ENCODE results near the gene EP400.
A peak's percentile ranks its signal among the peaks of the same experiment; 100 is the strongest.
"Not testable (repeated sequence)": the region's sequence is repeated elsewhere in the genome, so short reads cannot be mapped to it uniquely, and the experiment has no call there.

Gene EP400

GRCh38 chr12:132067182-132067581 is 117.4 kb downstream of the EP400 start:
- no peak for DNase-seq (ENCODE audit: low spot score)

DNA sequence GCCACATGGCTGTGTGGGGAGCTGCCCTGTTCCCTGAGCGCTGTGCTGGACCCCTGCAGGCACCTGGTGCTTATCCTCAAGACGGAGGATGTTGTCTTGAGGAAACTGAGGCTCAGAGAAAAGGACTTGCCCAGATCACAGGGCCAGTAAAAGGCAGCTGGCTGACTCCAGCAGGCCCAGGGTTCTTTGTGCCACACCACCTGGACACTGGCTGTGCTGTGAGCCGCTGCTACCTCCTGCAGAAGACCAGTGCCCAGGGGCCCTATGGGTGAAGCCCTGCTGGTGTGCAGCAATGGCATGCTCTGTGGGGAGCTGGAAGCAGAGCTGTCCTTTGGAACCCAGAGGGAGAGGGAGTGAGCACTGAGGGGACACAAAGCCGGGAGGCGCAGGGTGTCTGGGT is 118.5 kb downstream of the EP400 start:
- DNase-seq (ENCODE audit: low spot score) = no peak

DNA sequence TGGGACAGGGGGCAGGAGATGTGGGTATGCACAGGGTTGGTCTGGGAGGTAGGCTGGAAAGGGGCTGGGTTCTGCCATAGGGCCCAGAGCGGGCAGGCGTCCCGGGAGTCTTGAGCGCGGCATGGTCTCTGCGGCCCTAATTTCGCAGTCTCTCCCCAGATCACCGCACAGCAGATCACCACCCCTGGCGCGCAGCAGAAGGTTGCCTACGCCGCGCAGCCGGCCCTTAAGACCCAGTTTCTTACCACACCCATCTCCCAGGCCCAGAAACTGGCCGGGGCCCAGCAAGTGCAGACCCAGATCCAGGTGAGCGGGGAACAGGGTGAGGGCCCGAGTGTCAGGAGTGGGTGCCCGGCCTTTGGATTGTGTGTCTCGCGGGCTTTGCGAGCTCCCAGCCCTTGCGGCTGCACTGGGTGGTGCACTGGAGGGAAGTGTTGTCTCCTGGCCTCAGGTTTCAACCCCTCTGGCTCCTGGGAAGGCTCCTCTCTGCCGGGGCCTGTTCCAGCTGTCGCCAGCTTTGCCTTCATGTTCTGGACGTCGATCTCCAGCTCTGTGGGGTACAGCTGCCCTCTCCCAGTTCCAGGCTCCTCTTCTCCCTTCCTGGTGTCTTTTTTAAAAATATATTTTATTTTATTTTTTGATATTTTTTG is 119.7 kb downstream of the EP400 start:
- DNase-seq (ENCODE audit: low spot score) = no peak

DNA sequence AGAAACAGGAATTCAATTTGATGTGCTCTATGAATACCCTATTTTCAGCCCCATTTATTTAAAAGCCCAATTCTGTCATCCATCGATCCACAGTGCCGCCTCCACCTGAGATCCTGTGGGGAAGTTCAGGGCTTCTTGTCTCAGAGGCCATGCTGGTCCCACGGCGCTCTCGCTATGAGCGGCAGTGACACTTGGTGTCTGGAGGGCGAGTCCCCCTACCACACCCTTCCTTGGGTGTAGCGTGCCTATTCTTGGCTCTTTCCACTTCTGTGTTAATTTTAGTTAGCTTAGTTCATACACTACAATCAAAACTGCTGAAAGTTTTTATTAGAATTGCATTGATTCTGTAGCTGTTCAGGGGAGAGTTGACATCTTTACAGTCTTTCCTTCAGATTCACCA is 120.6 kb downstream of the EP400 start:
- no peak for DNase-seq (ENCODE audit: low spot score)

DNA sequence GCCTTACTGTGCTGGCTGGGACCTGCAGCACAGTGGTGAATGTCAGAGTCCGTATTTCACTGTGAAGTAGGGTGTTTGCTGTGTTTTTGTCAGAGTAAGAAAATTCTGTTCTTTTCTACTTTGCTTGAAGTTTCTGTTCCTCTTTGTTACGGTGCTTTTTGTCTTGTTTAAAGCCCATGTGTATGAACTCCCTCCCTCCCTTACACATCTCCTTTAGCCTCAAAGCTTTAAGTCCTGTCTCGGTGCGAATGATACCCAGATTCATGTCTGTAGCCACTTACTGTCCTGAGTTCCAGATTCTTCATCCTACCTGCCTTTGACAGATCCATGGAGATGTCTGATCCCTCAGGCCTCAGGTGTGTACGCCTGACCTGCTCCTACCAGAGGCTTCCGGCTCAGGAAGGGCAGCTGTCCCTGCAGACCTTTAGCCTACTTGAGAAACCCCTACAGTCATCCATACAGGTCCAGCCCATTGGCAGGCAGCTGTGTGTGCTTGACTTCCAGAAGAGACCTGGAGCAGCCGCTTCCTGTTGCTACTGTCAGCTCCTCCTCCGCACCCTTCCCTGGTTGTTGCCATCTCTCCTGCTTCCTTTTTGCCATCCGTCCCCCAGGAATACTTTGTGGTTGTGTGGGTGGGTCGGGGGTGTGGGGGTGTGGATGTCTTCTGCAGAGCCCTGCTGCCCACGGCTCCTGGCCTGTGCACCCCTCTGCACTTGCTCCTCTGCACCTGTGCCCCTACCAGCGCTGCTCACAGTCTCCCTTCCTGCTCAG is 121.5 kb downstream of the EP400 start:
- no peak for DNase-seq (ENCODE audit: low spot score)

DNA sequence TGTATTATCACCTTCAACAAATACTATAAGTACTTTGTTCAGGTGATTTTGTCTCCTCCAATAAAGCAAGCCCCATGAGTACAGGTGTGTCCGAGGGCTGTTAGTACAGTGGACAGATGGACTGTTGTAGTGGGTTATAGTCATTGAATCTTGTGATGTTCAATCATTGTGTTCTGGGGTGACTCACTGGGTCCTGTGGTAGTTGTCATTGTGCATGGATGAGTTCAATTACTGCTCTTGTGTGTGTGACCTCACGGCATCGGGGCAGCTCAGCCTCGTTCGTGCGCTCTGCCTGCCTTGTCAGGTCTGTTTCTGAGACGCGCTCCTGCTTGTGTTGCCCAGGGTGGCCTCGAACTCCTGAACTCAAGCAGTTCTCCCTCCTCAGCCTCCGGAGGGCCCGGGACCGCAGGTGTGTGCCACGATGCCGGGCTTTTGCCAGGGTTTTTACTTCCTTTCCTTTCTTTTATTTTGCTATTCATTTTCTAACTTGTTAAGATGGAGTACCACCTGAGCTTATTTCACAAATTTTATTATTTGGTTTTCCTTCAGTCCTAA is 122.2 kb downstream of the EP400 start:
- DNase-seq (ENCODE audit: low spot score) = no peak

DNA sequence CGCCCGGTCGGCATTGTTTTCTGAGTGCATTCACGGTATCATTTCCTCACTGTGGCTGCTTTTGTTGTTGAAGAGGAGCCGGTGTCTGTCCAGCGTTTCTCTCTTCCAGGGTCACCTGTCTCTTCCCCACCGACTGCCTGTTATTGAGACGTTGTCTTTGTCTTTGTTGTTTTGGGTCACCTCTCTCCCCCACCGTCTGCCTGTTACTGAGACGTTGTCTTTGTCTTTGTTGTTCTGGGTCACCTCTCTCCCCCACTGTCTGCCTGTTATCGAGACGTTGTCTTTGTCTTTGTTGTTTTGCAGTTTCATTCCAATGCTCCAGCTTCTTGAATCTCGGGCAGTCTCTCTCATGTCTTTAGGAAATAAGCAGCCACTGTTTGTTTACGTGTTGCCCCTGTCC is 124.5 kb downstream of the EP400 start:
- no peak for DNase-seq (ENCODE audit: low spot score)

DNA sequence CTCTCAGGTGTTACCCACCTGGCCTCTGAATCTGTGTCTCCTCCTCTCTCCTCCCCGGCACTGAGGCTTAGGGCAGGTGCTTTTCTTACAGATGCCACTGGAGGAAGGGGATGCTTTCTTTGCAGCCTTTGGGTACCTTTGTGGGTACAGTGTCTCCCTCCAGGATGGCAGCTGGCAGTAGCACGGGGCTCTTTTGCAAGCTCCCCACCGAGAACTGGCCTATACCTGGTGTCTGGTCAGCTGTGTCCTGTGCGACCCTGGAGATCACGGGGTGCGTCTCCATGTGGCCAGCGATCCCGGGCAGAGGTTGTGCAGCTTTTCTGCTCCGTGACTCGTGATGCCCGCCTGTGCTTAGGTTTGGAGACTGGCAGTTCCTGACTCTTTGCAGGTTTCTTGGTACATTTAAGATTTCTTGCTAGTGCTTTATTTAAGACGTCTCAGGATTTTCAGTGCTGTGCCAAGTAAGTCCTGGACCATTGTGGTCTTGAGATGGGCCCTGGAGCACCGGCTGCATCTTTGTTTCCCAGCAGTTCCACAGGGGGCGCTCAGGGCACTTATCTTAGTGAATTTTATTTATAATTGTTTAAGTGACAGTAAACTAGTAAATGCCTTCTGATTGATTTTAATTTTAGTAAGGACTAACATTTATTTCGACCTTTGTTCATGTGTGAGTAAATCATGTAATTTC is 125.4 kb downstream of the EP400 start:
- no peak for DNase-seq (ENCODE audit: low spot score)

- DNase-seq (ENCODE audit: low spot score) = no peak
These were observed 126.2 kb downstream of the EP400 start for GRCh38 chr12:132075714-132076553.

GRCh38 chr12:132076711-132077110 is 127.0 kb downstream of the EP400 start:
- DNase-seq (ENCODE audit: low spot score) = no peak

DNA sequence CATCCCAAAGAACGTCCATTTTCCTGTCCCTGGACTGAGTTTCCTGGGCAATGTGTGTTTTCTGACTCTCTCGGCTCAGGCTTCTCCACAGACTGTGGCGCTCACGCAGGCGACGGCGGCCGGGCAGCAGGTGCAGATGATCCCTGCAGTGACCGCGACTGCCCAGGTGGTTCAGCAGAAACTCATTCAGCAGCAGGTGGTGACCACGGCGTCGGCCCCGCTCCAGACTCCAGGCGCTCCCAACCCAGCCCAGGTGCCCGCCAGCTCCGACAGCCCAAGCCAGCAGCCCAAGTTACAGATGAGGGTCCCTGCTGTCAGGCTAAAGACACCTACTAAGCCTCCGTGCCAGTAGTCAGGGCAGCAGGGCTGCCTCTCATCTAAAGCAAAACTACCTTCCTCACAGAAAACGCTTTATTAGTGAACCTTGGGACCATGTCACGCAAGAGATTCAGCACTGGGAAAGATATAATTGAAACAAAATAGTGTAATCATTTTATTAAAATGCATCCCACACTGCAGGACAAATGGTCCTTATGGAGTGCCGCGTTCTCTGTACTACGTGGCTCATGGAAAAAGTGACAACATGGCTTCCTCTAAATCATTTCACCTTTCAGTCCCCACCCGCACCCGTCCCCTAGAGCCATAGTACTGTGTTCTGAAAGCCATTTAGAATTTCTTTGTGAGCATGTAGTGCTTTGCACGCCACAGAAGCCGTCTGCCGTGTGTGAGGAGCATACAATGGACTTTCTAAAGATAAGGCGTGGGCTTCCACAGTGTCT is 127.8 kb downstream of the EP400 start:
- DNase-seq (ENCODE audit: low spot score) = no peak

DNA sequence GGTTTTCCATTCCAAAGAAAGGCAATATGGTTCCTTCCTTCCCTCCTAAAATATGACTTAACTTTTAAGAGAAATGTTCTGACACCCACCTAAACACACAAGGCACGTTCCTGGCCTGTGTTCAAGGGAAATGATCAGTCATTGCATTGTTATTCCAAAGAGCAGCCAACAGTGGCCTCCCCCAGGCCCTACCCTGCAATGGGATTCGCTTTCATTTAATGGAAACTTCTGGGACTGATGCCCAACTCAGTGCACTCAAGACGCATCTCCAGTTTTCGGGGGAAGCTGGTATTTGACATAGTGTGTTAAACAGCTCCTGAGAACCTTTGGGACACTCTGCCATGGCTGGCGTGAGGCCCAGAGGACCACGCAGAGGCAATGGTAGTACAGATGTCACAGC is 128.4 kb downstream of the EP400 start:
- no peak for DNase-seq (ENCODE audit: low spot score)

GRCh38 chr12:132079200-132079599 is 129.5 kb downstream of the EP400 start:
- no peak for DNase-seq (ENCODE audit: low spot score)

DNA sequence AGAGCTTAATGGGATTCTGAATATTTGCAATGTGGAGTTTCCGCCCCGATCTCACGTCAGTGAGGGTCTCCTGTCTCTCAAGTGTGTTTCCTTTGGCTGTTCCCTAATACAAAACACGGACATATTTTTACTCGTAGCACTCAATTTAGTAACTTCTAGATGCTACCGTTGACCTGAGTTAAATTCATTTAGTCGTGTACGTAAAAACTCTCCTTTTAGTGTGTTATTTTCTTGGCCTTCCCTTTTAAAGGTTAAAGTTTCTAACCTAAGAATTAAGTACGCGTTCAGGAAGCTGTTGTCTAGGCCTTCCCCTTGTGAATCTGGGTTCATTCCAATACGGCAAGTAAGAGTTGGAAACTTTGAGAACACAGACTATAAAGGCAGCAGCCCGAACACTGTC is 130.0 kb downstream of the EP400 start:
- no peak for DNase-seq (ENCODE audit: low spot score)

GRCh38 chr12:132080515-132080914 is 130.8 kb downstream of the EP400 start:
- not testable (repeated sequence) for DNase-seq (ENCODE audit: low spot score)

DNA sequence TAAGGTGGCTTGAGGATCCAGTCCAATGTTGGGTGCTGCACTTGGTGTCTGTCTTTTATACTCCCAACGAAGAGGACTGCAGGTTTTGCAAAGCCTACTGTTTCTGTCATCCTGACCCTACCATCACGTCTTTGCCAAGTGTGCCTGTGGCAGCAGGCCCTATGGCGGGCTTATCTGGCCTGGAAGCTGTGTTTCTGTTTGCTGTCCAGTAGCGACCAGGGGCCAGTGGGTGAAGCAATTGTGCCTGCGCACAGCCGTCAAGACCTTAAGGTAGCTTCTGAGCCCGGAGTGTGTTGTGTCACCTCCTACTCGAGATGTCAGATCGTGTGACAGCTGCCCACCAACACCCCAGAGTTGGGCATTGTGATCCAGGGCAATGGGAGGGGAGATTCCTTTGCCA is 131.7 kb downstream of the EP400 start:
- no peak for DNase-seq (ENCODE audit: low spot score)

DNA sequence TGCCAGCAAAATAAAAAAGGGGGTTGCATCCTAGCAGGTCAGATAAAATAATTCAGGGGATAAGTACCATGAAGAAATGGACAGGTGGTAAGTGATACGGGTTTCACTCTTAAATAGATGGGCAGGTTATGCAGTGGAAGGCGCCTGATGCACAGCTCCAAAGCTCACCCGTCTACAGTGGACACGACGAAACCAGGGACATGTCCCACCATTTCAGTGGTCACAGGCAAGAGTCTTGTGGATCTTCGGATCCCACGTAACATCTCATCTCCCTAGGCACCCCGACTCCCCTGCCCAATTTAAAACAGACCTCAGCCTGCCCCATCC is 133.8 kb downstream of the EP400 start:
- DNase-seq (ENCODE audit: low spot score) = no peak

- peak; percentile 97 for DNase-seq (ENCODE audit: low spot score)
These were observed 134.3 kb downstream of the EP400 start for GRCh38 chr12:132083941-132084620.

DNA sequence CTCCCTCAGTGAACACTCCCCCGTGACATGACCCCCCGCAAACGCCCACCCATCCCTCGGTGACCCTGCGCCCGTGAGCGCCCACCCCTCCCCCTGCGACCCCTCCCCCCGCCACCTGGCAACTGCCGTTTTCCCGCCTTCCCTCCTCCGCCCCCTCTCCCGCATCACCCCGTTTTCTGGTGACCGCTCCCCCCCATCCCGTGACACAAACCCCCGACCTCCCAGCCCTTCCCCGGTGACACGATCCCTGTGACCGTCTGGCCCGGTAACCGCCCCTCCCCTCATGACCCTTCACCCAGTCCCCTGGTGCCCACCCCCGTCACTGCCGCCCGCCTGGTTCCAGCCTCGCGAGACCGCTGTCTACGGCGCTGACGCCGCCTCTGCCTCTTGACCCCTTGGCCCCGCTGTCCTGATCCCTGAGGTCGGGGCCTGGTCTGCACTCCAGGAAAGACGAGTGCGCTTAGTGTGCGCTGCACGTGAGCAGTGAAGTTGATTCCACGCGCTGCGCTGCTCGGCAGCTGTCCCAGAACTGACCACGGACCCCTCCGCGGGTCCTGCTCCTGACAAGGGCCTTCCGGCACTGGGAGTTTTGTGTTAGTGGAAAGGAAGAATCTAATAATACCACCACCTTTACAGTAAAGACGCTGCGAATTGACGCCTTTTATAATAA is 135.0 kb downstream of the EP400 start:
- DNase-seq (ENCODE audit: low spot score) = peak; percentile 36

DNA sequence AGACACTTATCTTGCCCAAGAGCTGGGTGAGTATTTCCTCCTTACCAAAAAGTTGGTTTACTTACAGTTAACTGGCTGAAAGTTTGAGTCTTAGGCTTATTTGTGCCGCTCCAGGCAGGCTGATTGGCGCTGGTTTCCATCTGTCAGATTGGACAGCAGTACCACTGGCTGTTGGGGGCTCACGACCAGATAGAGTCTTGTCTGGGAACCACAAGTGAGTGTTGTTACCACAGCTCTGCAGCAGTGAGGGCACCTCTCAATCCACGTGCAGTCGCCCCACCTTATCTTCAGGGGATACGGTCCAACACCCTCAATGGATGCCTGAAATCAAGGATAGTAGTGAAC is 135.5 kb downstream of the EP400 start:
- no peak for DNase-seq (ENCODE audit: low spot score)
